HG03354 (cell line): ENCODE data around the gene TSR3.
"Not testable (repeated sequence)": the region's sequence is repeated elsewhere in the genome, so short reads cannot be mapped to it uniquely, and the experiment has no call there.

Experiments
- ATAC-seq: cut with Tn5 transposase; IDR thresholded peaks from one replicate; pipeline ENCODE4 v1.9.1; 2021; ENCODE audit warnings: mild to moderate bottlenecking; ENCODE audit not compliant: unreplicated experiment, poor library complexity, severe bottlenecking

The TSR3 gene

DNA sequence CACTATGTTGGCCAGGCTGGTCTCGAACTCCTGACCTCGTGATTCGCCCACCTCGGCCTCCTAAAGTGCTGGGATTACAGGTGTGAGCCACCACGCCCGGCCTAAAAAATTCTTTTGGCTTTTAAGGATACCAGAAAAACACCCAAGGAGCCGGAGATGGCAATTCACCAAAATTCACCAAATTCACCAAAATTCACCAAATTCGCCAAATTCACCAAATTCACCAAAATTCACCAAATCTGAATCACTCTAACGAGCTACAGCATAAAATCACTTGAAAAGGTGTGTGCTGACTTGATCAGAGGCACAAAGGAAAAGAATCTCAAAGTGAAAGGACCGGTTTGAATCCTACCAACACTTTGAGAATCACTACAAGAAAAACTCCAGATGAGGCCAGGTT, 22.7 kb downstream of the TSR3 start:
- not testable (repeated sequence) for ATAC-seq

DNA sequence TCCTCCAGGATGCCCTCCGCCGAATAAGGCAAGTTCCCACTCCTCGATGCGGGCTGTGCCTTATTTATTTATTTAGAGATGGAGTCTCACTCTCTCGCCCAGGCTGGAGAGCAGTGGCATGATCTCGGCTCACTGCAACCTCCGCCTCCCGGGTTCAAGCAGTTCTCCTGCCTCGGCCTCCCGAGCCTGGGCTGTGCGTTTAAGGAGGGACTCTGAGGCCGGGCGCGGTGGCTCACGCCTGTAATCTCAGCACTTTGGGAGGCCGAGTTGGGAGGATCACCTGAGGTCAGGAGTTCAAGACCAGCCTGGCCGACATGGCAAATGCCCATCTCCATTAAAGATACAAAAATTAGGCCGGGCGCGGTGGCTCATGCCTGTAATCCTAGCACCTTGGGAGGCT, 23.5 kb downstream of the TSR3 start:
- not testable (repeated sequence) for ATAC-seq

GRCh38 chr16:1327619-1327947, 24.1 kb downstream of the TSR3 start:
- ATAC-seq, result no peak

GRCh38 chr16:1326946-1327618, 24.6 kb downstream of the TSR3 start:
- no peak for ATAC-seq

GRCh38 chr16:1326391-1326790, 25.3 kb downstream of the TSR3 start:
- ATAC-seq, result no peak

- no peak for ATAC-seq
Measured at GRCh38 chr16:1325673-1326371, 25.9 kb downstream of the TSR3 start.

GRCh38 chr16:1325261-1325660, 26.4 kb downstream of the TSR3 start:
- no peak for ATAC-seq

GRCh38 chr16:1324286-1324826, 27.3 kb downstream of the TSR3 start:
- no peak for ATAC-seq

DNA sequence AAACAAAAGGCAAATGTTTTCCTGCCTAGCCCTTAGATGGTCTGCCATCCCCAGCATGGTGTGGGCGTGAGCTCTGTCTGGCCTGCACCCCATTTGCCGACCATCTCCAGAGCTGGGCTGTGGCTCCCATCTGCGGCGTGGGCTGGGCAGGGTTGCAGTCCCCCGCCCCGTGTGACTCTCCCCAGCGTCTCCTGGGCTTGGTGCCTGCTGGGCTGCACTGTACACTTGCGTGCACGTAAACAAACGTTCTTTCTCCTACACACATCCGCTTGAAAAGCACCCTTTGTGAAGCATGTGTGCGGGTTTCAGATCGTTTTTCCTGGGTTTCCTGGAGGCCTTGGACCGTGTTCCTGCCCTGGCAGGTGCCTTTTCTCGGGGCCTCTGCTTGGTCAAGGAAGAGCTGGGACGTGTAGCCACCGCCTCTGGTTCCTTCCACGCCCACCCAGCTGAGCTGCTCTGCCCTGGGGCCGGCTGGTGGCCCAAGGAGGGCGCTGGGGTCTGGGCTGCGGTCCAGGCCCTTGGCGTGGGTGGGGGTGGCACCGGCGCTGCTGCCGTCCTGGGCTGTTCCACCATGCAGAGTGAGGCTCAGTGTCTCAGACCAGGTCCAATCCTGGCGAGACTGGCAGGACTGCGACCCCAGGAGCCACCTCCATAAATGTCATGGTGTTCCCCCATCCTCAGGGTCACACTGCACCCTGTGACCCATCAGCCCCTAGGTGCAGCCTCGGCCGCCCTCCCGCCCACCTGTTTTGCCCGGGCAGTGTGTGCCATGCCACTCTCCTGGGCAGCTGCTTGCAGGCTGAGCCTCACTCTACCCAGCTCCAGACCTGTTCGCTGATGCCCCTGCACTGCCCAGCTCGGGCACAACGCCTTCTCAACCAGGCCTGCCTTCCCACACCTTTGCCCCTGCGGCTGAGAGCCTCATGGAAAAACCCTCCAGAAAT, 28.1 kb downstream of the TSR3 start:
- no peak for ATAC-seq

GRCh38 chr16:1322407-1322806, 29.3 kb downstream of the TSR3 start:
- no peak for ATAC-seq

DNA sequence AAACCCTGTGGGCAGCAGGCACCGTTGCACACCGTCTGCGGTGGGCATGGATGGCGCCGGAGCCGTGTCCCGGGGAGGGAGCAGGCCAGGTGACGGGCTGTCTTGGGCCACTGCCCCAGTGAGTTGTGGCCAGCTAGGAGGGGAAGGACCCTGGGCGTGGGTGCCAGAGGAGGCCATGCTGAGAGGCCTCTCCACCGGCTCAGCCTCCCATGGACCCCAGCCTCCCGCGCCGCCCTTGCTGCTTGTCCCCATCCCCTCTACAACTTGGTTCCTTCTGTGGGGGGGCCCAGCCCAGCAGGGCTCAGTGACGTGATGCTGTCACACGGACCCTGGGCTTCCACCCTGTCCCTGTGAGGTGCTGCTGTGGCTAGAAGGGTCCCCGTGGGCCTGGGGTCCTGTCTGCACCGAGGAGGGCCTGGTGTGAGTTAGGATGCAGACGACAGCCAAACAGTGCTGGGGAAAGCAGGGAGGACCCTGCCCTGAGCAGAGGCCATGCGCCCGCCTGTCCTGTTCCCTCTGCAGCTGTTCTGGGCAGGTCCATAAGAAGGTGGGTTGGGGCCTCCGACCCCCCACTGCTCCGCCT, 30.9 kb downstream of the TSR3 start:
- ATAC-seq, result no peak

GRCh38 chr16:1320097-1320496, 31.6 kb downstream of the TSR3 start:
- ATAC-seq, result no peak

DNA sequence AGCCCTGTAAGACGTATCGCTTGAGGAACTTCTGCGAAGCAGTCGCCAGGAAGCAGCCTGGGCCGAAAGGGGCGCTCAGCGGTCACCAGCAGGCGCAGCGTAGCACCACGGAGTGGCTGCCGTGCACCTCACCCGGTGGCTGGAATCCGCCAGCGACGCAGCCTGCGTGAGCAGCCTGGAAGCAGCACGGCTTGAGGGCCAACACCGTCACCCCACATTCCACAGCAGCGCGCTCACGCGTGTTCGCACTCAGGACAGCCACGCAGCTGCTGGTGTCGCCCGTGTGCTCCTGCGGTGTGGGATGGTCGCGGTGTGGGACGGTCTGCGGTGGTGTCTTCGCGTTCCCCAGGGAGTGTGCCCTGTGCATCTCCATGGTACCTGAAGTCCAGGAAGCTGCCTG, 32.6 kb downstream of the TSR3 start:
- no peak for ATAC-seq

- no peak for ATAC-seq
Measured at GRCh38 chr16:1318268-1318545, 33.5 kb downstream of the TSR3 start.

GRCh38 chr16:1317479-1318267, 34.0 kb downstream of the TSR3 start:
- no peak for ATAC-seq

GRCh38 chr16:1316033-1316405, 35.7 kb downstream of the TSR3 start:
- no peak for ATAC-seq

GRCh38 chr16:1315081-1316032, 36.3 kb downstream of the TSR3 start:
- ATAC-seq, result no peak

DNA sequence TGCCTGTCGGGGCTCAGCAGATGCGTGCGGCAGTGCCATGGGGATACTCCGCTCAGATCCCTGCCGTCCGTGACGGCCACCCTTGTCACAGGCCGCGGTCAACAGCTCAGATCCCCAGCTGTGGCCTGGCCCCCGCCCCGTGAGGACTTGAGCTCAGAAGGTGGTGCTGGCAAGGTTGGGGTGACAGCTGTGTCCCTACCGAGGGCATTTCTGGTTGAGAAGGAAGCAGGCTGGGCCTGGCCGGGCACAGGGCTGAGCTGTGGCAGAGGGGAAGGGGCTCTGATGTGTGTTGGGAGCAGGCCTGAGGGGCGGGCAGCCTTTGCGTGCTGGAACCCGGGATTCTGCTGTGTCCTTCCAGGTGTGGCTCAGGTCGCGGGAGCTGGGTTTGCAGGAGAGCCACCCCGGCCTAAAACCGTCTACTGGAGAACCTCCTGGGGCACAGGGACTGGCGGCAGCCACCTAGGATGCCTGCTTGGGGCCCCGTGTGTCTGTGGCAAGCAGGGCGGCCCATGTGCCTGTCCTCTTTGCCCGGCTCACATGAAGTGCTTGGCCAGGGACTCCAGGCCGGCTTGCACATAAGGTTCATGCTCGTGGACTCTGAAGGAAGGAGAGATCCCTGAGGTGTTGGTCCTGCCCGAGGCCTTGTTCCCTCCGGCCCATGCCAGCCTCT, 37.1 kb downstream of the TSR3 start:
- ATAC-seq, result no peak
